Ovary (tissue), 9 donors: ENCODE data around the gene NAA10. TPM values are rescaled to one million over a fixed set of nuclear protein-coding genes. Genes with fewer than 3 reads are reported as not detected.

ENCODE experiments used
- DNase-seq, 5 donors: peaks; one replicate each; pipeline ENCODE4 v3.0.0-alpha.2; 2019 to 2020
- H3K27ac ChIP-seq, 2 donors: fragments of 200-600 bp; one replicate each; pipeline versions ENCODE4 v1.5.1 to v1.8.0; 2019 to 2022
- H3K27me3 ChIP-seq: fragments of 200-600 bp; one replicate; pipeline ENCODE4 v1.8.0; 2022
- H3K36me3 ChIP-seq: fragments of 200-600 bp; sonication (generic); one replicate; pipeline ENCODE4 v1.5.1; 2019
- H3K4me1 ChIP-seq: one replicate; pipeline ENCODE4 v1.8.1; 2013; ENCODE audit warnings: mild to moderate bottlenecking, moderate library complexity; ENCODE audit not compliant: insufficient read depth
- H3K4me3 ChIP-seq: fragments of 200-600 bp; sonication (generic); one replicate; pipeline ENCODE4 v1.5.1; 2017
- H3K9me3 ChIP-seq, 2 donors: fragments of 200-600 bp in 1 of 2; sonication (generic) in 1 of 2; one replicate each; pipeline versions ENCODE4 v1.5.1 to v1.8.1; 2013 to 2019; ENCODE audit warnings: mild to moderate bottlenecking in 1 of 2, moderate library complexity in 1 of 2
- CTCF ChIP-seq, 3 donors: fragments of 450-650 bp in 2 of 3; fragments of 200-600 bp in 1 of 3; IDR thresholded peaks; one replicate each; pipeline versions ENCODE4 v1.5.1 to v1.8.0; 2016 to 2022; ENCODE audit warnings: antibody characterized with exemption in 3 of 3, mild to moderate bottlenecking in 1 of 3
- EP300 ChIP-seq: sonication (generic); formaldehyde crosslinking; IDR thresholded peaks from one replicate; pipeline ENCODE4 v1.6.1; 2017; ENCODE audit warnings: antibody characterized with exemption
- POLR2A ChIP-seq: fragments of 450-650 bp; IDR thresholded peaks from one replicate; pipeline ENCODE4 v1.6.1; 2017; ENCODE audit warnings: antibody characterized with exemption, mild to moderate bottlenecking, moderate library complexity
- whole genome bisulfite sequencing, 3 donors: extraction: QIAGEN DNeasy Blood & Tissue Kit in 1 of 3; methylation state at CpG; one replicate each; pipeline versions ENCODE4 v1.1.5 to v1.1.7; 2013 to 2017; 5-methylcytosine and 5-hydroxymethylcytosine counted together
- intact Hi-C, 4 donors: fragments of 100-400 bp; cut with DNase I; formaldehyde crosslinking; loops; one replicate each; pipeline versions ENCODE4 v1.11.0 to v1.15.1; 2022 to 2023
- polyA plus RNA-seq, 2 donors: library from polyadenylated mRNA; stranded (reverse); fragments of 200-250 nt in 1 of 2; fragments of 350-450 nt in 1 of 2; fragmentation: Illumina TruSeq in 1 of 2; extraction: RNeasy Lipid Tissue Mini Kit (QIAGEN cat#74804) in 1 of 2; gene quantifications; one replicate each; pipeline ENCODE4 v1.2.3, GENCODE V29; 2013 to 2014
- total RNA-seq, 7 donors: library from RNA; depleted of rRNA in 2 of 7; stranded (reverse); fragments of >200 nt in 2 of 7; fragmentation: NEBNext Ultra II Directional in 3 of 7; extraction: Animal tissue kit (Norgen Biotek cat#: 25700) in 3 of 7; gene quantifications; one replicate each; pipeline versions ENCODE4 v1.1.0 to v1.2.4, GENCODE V29; 2016 to 2023
- donor health status: DM: no; HTN: no; CAD: no; lungs with moderate emphysema.
- donor health status: DM: no; HTN: no; CAD: no.
- donor health status: Bipolar disorder and iron deficiency.
- donor health status: DM: yes; HTN: yes; CAD: no.
- donor health status: DM: no; HTN: no; CAD: no.
- donor health status: DM: yes; HTN: yes; CAD: no.

The NAA10 gene
- total and polyA plus RNA-seq, 9 donors, result 36.7 to 95.5 (median 64.9) TPM

- 3 to 7% (median 7%) methylated on average over 49 to 103 of the region's 103 CpGs for WGBS, 3 donors
- Histone ChIP-seq H3K27ac (peak within 1 kb of the TSS; percentile 100), H3K4me3 (peak within 1 kb of the TSS; percentile 83), H3K27me3 (no peaks in the 10 kb centered on the region), H3K4me1 (peaks cover 10% of the 10 kb centered on the region), H3K9me3 (no peaks in the 10 kb centered on the region), H3K36me3 (no peaks in the 10 kb centered on the region)
- DNase-seq, result peak; percentile 88 to 93 (median 92)
- intact Hi-C loops, result no loop called here
- TF ChIP-seq POLR2A (peak; percentile 78), CTCF (IDR thresholded peaks at IDR 0.05) (peak in 1 of 3 donors; percentile 6), EP300 (no peak)
These were observed 37.7 kb upstream of the NAA10 start, which contains the start of gene TMEM187 for GRCh38 chrX:153972368-153973126. Gene TMEM187, plus strand, starts transcription at chrX:153972754. Its CDS starts 9,309 bp downstream, at chrX:153982063.

GRCh38 chrX:153971450-153972367 is 36.9 kb upstream of the NAA10 start, which contains the start of gene HCFC1:
Gene HCFC1, minus strand, starts transcription at chrX:153971818. Its CDS starts 978 bp downstream, at chrX:153970840.
- WGBS, 3 donors, result 5 to 12% (median 9%) methylated on average over 80 to 96 of the region's 96 CpGs
- intact Hi-C loops, result no loop called here
- Histone ChIP-seq H3K4me1 (peaks cover 10% of the 10 kb centered on the region), H3K36me3 (no peaks in the 10 kb centered on the region), H3K27ac (peak within 1 kb of the TSS; percentile 100), H3K4me3 (peak within 1 kb of the TSS; percentile 83), H3K9me3 (no peaks in the 10 kb centered on the region), H3K27me3 (no peaks in the 10 kb centered on the region)
- DNase-seq, result peak; percentile 95 to 97 (median 96)
- TF ChIP-seq EP300, result no peak
- TF ChIP-seq POLR2A, result peak; percentile 61

- Histone ChIP-seq H3K4me1 (peaks cover 12% of the 10 kb centered on the region), H3K9me3 (no peaks in the 10 kb centered on the region), H3K27me3 (no peaks in the 10 kb centered on the region), H3K4me3 (peak overlapping the region; percentile 83), H3K27ac (peak overlapping the region; percentile 100), H3K36me3 (no peaks in the 10 kb centered on the region)
- DNase-seq, result peak; percentile 89 to 94 (median 91)
- intact Hi-C loops, result no loop called here
- TF ChIP-seq POLR2A (peak; percentile 11), CTCF (IDR thresholded peaks at IDR 0.05) (no peak), EP300 (no peak)
- 3 to 12% (median 7%) methylated on average over 32 to 34 of the region's 34 CpGs for WGBS, 3 donors
These were observed 36.2 kb upstream of the NAA10 start for GRCh38 chrX:153971124-153971449.

- 3 to 9% (median 8%) methylated on average over 48 to 49 of the region's 49 CpGs for WGBS, 3 donors
- Histone ChIP-seq H3K36me3 (no peaks in the 10 kb centered on the region), H3K27me3 (no peaks in the 10 kb centered on the region), H3K4me1 (peaks cover 14% of the 10 kb centered on the region), H3K4me3 (peak overlapping the region; percentile 83), H3K9me3 (no peaks in the 10 kb centered on the region), H3K27ac (peak overlapping the region; percentile 100)
- TF ChIP-seq CTCF (IDR thresholded peaks at IDR 0.05), result no peak
- peak; percentile 62 to 74 (median 73) for DNase-seq
- intact Hi-C loops, result no loop called here
These were observed 35.7 kb upstream of the NAA10 start for GRCh38 chrX:153970357-153971123.
